ENCODE measurements around the gene NAV2.

NAV2 gene

DNA sequence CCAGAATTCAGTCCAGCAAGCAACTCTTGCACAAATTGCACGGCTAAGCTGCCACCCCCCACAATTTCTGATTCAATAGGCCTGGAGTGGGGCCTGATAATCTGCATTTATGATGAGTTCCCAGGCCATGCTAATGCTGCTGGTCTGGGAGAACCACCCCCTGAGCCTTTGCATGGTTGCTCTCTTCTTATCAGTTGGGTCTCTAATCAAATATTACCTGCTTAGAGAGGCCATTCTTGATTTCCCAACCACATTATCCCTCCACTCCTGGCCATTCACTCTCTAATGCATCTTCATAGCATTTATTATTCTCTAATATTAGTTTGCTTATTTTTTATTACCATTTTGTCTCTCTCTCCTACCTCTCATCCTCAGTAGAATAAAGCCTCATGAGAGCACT lies 99.5 kb downstream of the NAV2 start:
- Histone ChIP-seq H3K9me3 (ENCODE audit: insufficient read depth, low read depth, low read length) (no peaks in the 10 kb centered on the region), H3K14ac (ENCODE audit: low read length) (no peak overlapping the region), H3K4me1 (ENCODE audit: control insufficient read depth in 1 of 2, insufficient read depth in 2 of 2, low read length in 2 of 2) (no peaks in the 10 kb centered on the region), H2BK120ac (ENCODE audit: insufficient read depth, low read length, poor library complexity) (no peak overlapping the region), H4K12ac (ENCODE audit: low read depth, low read length) (no peak overlapping the region), H2BK5ac (ENCODE audit: low read depth, low read length, poor library complexity) (no peak overlapping the region), H3K18ac (ENCODE audit: low read length) (no peak overlapping the region), H3K27me3 (ENCODE audit: insufficient read depth, low read length) (no peaks in the 10 kb centered on the region), H2BK12ac (ENCODE audit: low read length) (no peak overlapping the region), H3K36me3 (ENCODE audit: control insufficient read depth in 1 of 2, insufficient read depth in 2 of 2, low read length in 2 of 2) (no peaks in the 10 kb centered on the region), H4K8ac (ENCODE audit: low read depth, low read length) (no peak overlapping the region), H3K9ac (ENCODE audit: low read length) (no peak overlapping the region), H2AFZ (ENCODE audit: insufficient read depth, low read length, poor library complexity) (no peak overlapping the region), H3K4me3 (ENCODE audit: low read depth, low read length) (no peak overlapping the region), H3K27ac (ENCODE audit: low read depth, low read length) (no peak overlapping the region), H4K91ac (ENCODE audit: low read depth, low read length) (no peak overlapping the region), H3K79me2 (ENCODE audit: control insufficient read depth, insufficient read depth, low read length, poor library complexity) (no peaks in the 10 kb centered on the region), H3K23ac (ENCODE audit: low read length) (no peak overlapping the region), H2AK5ac (ENCODE audit: low read length) (no peak overlapping the region), H3K4me2 (ENCODE audit: low read length) (no peak overlapping the region), H3K79me1 (ENCODE audit: low read length) (no peaks in the 10 kb centered on the region), H3K4ac (ENCODE audit: low read depth, low read length) (no peak overlapping the region)
- WGBS (ENCODE audit: extremely low coverage, insufficient coverage, insufficient read length) = no CpG with 5 or more reads among the region's 1 CpG
- no peak for DNase-seq

- no peak overlapping the region for H3K9ac ChIP-seq (ENCODE audit: low read length)
- H3K18ac ChIP-seq (ENCODE audit: low read length) = no peak overlapping the region
- H3K4me2 ChIP-seq (ENCODE audit: low read length) = no peak overlapping the region
- H3K14ac ChIP-seq (ENCODE audit: low read length) = no peak overlapping the region
- no peaks in the 10 kb centered on the region for H3K79me2 ChIP-seq (ENCODE audit: control insufficient read depth, insufficient read depth, low read length, poor library complexity)
- H3K4ac ChIP-seq (ENCODE audit: low read depth, low read length) = no peak overlapping the region
- H3K79me1 ChIP-seq (ENCODE audit: low read length) = no peaks in the 10 kb centered on the region
- H3K4me1 ChIP-seq (ENCODE audit: control insufficient read depth in 1 of 2, insufficient read depth in 2 of 2, low read length in 2 of 2) = no peaks in the 10 kb centered on the region
- no peak overlapping the region for H2AK5ac ChIP-seq (ENCODE audit: low read length)
- H3K23ac ChIP-seq (ENCODE audit: low read length) = no peak overlapping the region
- no peak overlapping the region for H2BK12ac ChIP-seq (ENCODE audit: low read length)
- no peak overlapping the region for H3K4me3 ChIP-seq (ENCODE audit: low read depth, low read length)
- H2BK120ac ChIP-seq (ENCODE audit: insufficient read depth, low read length, poor library complexity) = no peak overlapping the region
- H2BK5ac ChIP-seq (ENCODE audit: low read depth, low read length, poor library complexity) = no peak overlapping the region
- H2AFZ ChIP-seq (ENCODE audit: insufficient read depth, low read length, poor library complexity) = no peak overlapping the region
- no peak overlapping the region for H4K12ac ChIP-seq (ENCODE audit: low read depth, low read length)
- H3K9me3 ChIP-seq (ENCODE audit: insufficient read depth, low read depth, low read length) = no peaks in the 10 kb centered on the region
- H4K8ac ChIP-seq (ENCODE audit: low read depth, low read length) = no peak overlapping the region
- H3K36me3 ChIP-seq (ENCODE audit: control insufficient read depth in 1 of 2, insufficient read depth in 2 of 2, low read length in 2 of 2) = no peaks in the 10 kb centered on the region
- no peak overlapping the region for H4K91ac ChIP-seq (ENCODE audit: low read depth, low read length)
- no CpG with 5 or more reads among the region's 4 CpGs for WGBS (ENCODE audit: extremely low coverage, insufficient coverage, insufficient read length)
- H3K27me3 ChIP-seq (ENCODE audit: insufficient read depth, low read length) = no peaks in the 10 kb centered on the region
- no peak for DNase-seq
- no peak overlapping the region for H3K27ac ChIP-seq (ENCODE audit: low read depth, low read length)
Observed at GRCh38 chr11:19812710-19813109, 100.1 kb downstream of the NAV2 start.

GRCh38 chr11:19813158-19813879 lies 100.7 kb downstream of the NAV2 start:
- 100% methylated on average over 1 of the region's 13 CpGs for WGBS (ENCODE audit: extremely low coverage, insufficient coverage, insufficient read length)

GRCh38 chr11:19814421-19814820 lies 101.8 kb downstream of the NAV2 start:
- H3K36me3 ChIP-seq (ENCODE audit: control insufficient read depth in 1 of 2, insufficient read depth in 2 of 2, low read length in 2 of 2) = no peaks in the 10 kb centered on the region
- no peak overlapping the region for H2BK120ac ChIP-seq (ENCODE audit: insufficient read depth, low read length, poor library complexity)
- H3K4me1 ChIP-seq (ENCODE audit: control insufficient read depth in 1 of 2, insufficient read depth in 2 of 2, low read length in 2 of 2) = no peaks in the 10 kb centered on the region
- H3K9me3 ChIP-seq (ENCODE audit: insufficient read depth, low read depth, low read length) = no peaks in the 10 kb centered on the region
- no peak overlapping the region for H3K4me2 ChIP-seq (ENCODE audit: low read length)
- no peak overlapping the region for H2AK5ac ChIP-seq (ENCODE audit: low read length)
- no peak overlapping the region for H2AFZ ChIP-seq (ENCODE audit: insufficient read depth, low read length, poor library complexity)
- H2BK5ac ChIP-seq (ENCODE audit: low read depth, low read length, poor library complexity) = no peak overlapping the region
- no peaks in the 10 kb centered on the region for H3K79me1 ChIP-seq (ENCODE audit: low read length)
- peak in 1 of 2 donors; percentile 19 for DNase-seq
- no CpG with 5 or more reads among the region's 2 CpGs for WGBS (ENCODE audit: extremely low coverage, insufficient coverage, insufficient read length)
- H4K8ac ChIP-seq (ENCODE audit: low read depth, low read length) = no peak overlapping the region
- no peaks in the 10 kb centered on the region for H3K79me2 ChIP-seq (ENCODE audit: control insufficient read depth, insufficient read depth, low read length, poor library complexity)
- H3K27ac ChIP-seq (ENCODE audit: low read depth, low read length) = no peak overlapping the region
- no peaks in the 10 kb centered on the region for H3K27me3 ChIP-seq (ENCODE audit: insufficient read depth, low read length)
- H3K14ac ChIP-seq (ENCODE audit: low read length) = no peak overlapping the region
- H3K23ac ChIP-seq (ENCODE audit: low read length) = no peak overlapping the region
- no peak overlapping the region for H4K91ac ChIP-seq (ENCODE audit: low read depth, low read length)
- H4K12ac ChIP-seq (ENCODE audit: low read depth, low read length) = no peak overlapping the region
- no peak overlapping the region for H3K18ac ChIP-seq (ENCODE audit: low read length)
- no peak overlapping the region for H2BK12ac ChIP-seq (ENCODE audit: low read length)
- H3K4me3 ChIP-seq (ENCODE audit: low read depth, low read length) = no peak overlapping the region
- H3K4ac ChIP-seq (ENCODE audit: low read depth, low read length) = no peak overlapping the region
- H3K9ac ChIP-seq (ENCODE audit: low read length) = no peak overlapping the region

More at GRCh38 chr11:19813158-19813879, 100.7 kb downstream of the NAV2 start:
- no peaks in the 10 kb centered on the region for H3K9me3 ChIP-seq (ENCODE audit: insufficient read depth, low read depth, low read length)
- no peak overlapping the region for H4K91ac ChIP-seq (ENCODE audit: low read depth, low read length)
- H3K18ac ChIP-seq (ENCODE audit: low read length) = no peak overlapping the region
- no peak overlapping the region for H3K23ac ChIP-seq (ENCODE audit: low read length)
- H3K4me3 ChIP-seq (ENCODE audit: low read depth, low read length) = no peak overlapping the region
- no peaks in the 10 kb centered on the region for H3K79me1 ChIP-seq (ENCODE audit: low read length)
- DNase-seq = no peak
- H3K4me2 ChIP-seq (ENCODE audit: low read length) = no peak overlapping the region
- no peak overlapping the region for H3K4ac ChIP-seq (ENCODE audit: low read depth, low read length)
- no peaks in the 10 kb centered on the region for H3K4me1 ChIP-seq (ENCODE audit: control insufficient read depth in 1 of 2, insufficient read depth in 2 of 2, low read length in 2 of 2)
- no peaks in the 10 kb centered on the region for H3K79me2 ChIP-seq (ENCODE audit: control insufficient read depth, insufficient read depth, low read length, poor library complexity)
- no peak overlapping the region for H3K27ac ChIP-seq (ENCODE audit: low read depth, low read length)
- no peak overlapping the region for H4K12ac ChIP-seq (ENCODE audit: low read depth, low read length)
- H2AK5ac ChIP-seq (ENCODE audit: low read length) = no peak overlapping the region
- no peak overlapping the region for H2AFZ ChIP-seq (ENCODE audit: insufficient read depth, low read length, poor library complexity)
- no peak overlapping the region for H2BK5ac ChIP-seq (ENCODE audit: low read depth, low read length, poor library complexity)
- no peak overlapping the region for H2BK120ac ChIP-seq (ENCODE audit: insufficient read depth, low read length, poor library complexity)
- H4K8ac ChIP-seq (ENCODE audit: low read depth, low read length) = no peak overlapping the region
- H3K9ac ChIP-seq (ENCODE audit: low read length) = no peak overlapping the region
- no peak overlapping the region for H3K14ac ChIP-seq (ENCODE audit: low read length)
- H3K27me3 ChIP-seq (ENCODE audit: insufficient read depth, low read length) = no peaks in the 10 kb centered on the region
- H2BK12ac ChIP-seq (ENCODE audit: low read length) = no peak overlapping the region
- H3K36me3 ChIP-seq (ENCODE audit: control insufficient read depth in 1 of 2, insufficient read depth in 2 of 2, low read length in 2 of 2) = no peaks in the 10 kb centered on the region

All from trophoblast cell (in vitro differentiated cells and primary cell).